ENCODE data around the gene RBM19.

Gene RBM19

GRCh38 chr12:113898466-113898865, 67.7 kb downstream of the RBM19 start:
- H3K27ac ChIP-seq = no peak overlapping the region
- TF ChIP-seq CTCF (conservative IDR thresholded peaks at IDR 0.05) = no peak

- TF ChIP-seq CTCF (conservative IDR thresholded peaks at IDR 0.05) = no peak
- no peak overlapping the region for H3K27ac ChIP-seq
Observed at GRCh38 chr12:113897406-113897805, 68.7 kb downstream of the RBM19 start.

GRCh38 chr12:113896841-113897240, 69.3 kb downstream of the RBM19 start:
- H3K27ac ChIP-seq = no peak overlapping the region
- no peak for TF ChIP-seq CTCF (conservative IDR thresholded peaks at IDR 0.05)

GRCh38 chr12:113896194-113896593, 69.9 kb downstream of the RBM19 start:
- H3K27ac ChIP-seq = no peak overlapping the region
- TF ChIP-seq CTCF (conservative IDR thresholded peaks at IDR 0.05) = no peak

- no peak for TF ChIP-seq CTCF (conservative IDR thresholded peaks at IDR 0.05)
- no peak overlapping the region for H3K27ac ChIP-seq
Observed at GRCh38 chr12:113895176-113895575, 70.9 kb downstream of the RBM19 start.

GRCh38 chr12:113894697-113895096, 71.4 kb downstream of the RBM19 start:
- TF ChIP-seq CTCF (conservative IDR thresholded peaks at IDR 0.05) = no peak
- no peak overlapping the region for H3K27ac ChIP-seq

GRCh38 chr12:113893221-113893620, 72.9 kb downstream of the RBM19 start:
- no peak for TF ChIP-seq CTCF (conservative IDR thresholded peaks at IDR 0.05)
- no peak overlapping the region for H3K27ac ChIP-seq

- TF ChIP-seq CTCF (conservative IDR thresholded peaks at IDR 0.05) = no peak
- H3K27ac ChIP-seq = no peak overlapping the region
Observed at GRCh38 chr12:113892556-113892955, 73.6 kb downstream of the RBM19 start.

All from VCaP (cell line).